Measurements from ENCODE around the gene CGB5.
"Not testable (repeated sequence)": the region's sequence is repeated elsewhere in the genome, so short reads cannot be mapped to it uniquely, and the experiment has no call there.

Gene CGB5

DNA sequence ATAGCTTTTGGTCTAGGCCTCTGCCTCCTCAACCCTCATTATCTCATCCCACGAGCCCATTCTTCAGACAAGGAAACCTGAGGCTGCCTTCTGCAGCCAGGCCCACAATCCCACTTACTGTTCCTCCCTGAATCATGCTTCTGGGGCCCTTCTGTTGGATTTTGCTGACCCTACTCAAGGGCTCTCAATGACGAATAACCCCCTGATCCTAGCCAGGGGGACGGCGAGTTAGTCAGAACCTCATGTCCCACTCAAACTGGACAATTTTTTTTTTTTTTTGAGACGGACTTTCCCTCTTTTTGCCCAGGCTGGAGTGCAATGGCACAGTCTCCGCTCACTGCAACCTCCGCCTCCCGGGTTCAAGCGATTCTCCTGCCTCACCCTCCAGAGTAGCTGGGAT lies 21.5 kb upstream of the CGB5 start:
- no peak for DNase-seq

DNA sequence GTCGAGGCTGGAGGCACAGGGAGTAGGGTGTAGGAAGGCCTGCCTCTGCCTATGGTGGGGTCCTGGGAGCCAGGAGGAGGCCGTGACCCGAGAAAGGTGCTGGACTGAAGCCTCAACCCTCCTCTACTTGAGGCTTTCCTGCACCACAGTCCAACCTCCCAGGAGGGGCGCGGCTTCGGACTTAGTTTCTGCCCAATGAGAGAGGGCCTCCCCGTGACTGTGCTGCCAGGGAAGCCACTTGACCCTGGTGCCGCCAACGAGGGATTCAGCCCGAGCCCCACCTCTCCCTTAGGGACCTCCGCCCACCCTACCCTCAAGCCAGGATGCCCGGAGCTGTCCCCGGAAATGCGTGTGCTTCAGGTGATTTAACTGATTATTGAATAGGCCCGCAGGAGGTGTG lies 19.4 kb upstream of the CGB5 start, which contains the start of gene CGB3:
CGB3 (minus strand) TSS at position 101 of the 400 bp plus-strand sequence. CDS start 362 bp downstream, outside the sequence.
- not testable (repeated sequence) for DNase-seq

- not testable (repeated sequence) for DNase-seq
Measured at GRCh38 chr19:49025088-49025487, 18.6 kb upstream of the CGB5 start.

- not testable (repeated sequence) for DNase-seq
Measured at GRCh38 chr19:49025599-49025998, 18.0 kb upstream of the CGB5 start.

DNA sequence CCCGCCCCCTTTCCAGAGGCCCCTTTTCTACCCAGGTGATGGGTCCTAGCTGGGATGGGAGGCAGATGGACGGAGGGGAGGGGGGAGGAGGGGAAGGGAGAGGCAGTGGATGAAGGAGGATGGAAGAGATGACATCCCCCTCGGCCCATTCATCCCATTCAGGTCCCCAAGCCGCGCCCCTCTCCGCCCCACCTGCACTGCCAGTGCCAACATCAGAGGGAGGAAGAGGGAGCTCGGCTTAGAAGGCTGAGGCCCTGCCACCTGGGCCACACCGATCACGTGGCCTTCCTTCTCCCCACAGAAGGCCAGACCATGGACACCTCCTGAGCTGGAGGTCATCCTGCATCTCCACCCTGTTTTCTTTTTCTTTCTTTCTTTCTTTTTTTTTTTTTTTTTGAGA lies 15.0 kb upstream of the CGB5 start:
- not testable (repeated sequence) for DNase-seq

- DNase-seq: not testable (repeated sequence)
Measured at GRCh38 chr19:49029749-49030148, 13.9 kb upstream of the CGB5 start.

DNA sequence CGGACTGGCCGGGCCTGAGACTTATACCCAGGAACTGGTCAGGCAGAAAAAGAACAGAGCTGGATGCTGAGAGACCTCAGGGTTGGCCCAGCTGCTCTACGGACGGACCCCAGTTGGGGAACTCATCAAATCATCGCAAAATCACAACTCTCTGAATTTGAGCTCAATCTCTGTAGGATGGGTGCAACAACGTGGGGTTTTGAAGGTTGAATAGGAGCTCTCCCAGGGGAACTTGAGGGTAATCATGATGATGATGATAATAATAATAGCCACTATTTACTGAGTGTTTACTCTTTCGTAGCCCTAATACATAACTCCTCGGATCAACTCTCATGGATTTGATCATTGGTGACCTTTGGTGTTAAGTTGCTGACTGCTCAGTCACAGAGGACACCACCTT lies 13.3 kb upstream of the CGB5 start:
- not testable (repeated sequence) for DNase-seq

GRCh38 chr19:49031642-49032301 lies 11.9 kb upstream of the CGB5 start, which contains the start of gene CGB2:
Gene CGB2 (plus strand): TSS chr19:49031890. CDS start chr19:49032096, 206 bp downstream.
- peak; percentile 58 to 81 for DNase-seq

DNA sequence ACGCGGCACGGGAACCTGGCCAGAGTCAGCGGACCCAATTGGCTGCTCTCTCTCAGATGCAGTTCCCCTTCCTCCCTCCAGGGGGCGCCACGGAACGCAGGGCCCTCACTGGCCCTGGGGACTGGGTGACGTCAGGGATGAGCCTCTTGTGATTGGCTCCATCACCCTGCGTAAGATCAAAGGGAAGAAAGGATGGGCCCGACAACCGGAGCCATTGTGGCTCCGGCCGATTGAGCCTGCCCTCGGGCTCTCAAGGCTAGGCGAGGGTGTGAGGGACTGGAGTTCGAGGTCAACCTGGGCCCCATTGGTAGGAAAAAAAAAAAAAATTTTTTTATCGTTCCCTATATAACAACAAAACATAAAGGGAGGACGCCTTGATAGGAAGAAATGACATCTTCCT lies 6.8 kb upstream of the CGB5 start, which contains the start of gene CGB1:
CGB1 (minus strand) TSS at position 81 of the 400 bp plus-strand sequence. CDS start 184 bp downstream, outside the sequence.
- DNase-seq: peak; percentile 43 to 65

GRCh38 chr19:49038111-49038510 lies 5.5 kb upstream of the CGB5 start:
- DNase-seq: not testable (repeated sequence)

- not testable (repeated sequence) for DNase-seq
Measured at GRCh38 chr19:49038557-49039276, 4.9 kb upstream of the CGB5 start.

DNA sequence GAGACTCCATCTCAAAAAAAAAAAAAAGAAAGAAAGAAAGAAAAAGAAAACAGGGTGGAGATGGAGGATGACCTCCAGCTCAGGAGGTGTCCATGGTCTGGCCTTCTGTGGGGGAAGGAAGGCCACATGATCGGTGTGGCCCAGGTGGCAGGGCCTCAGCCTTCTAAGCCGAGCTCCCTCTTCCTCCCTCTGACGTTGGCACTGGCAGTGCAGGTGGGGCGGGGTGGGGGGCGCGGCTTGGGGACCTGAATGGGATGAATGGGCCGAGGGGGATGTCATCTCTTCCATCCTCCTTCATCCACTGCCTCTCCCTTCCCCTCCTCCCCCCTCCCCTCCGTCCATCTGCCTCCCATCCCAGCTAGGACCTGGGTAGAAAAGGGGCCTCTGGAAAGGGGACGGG lies 3.9 kb upstream of the CGB5 start:
- DNase-seq: not testable (repeated sequence)

DNA sequence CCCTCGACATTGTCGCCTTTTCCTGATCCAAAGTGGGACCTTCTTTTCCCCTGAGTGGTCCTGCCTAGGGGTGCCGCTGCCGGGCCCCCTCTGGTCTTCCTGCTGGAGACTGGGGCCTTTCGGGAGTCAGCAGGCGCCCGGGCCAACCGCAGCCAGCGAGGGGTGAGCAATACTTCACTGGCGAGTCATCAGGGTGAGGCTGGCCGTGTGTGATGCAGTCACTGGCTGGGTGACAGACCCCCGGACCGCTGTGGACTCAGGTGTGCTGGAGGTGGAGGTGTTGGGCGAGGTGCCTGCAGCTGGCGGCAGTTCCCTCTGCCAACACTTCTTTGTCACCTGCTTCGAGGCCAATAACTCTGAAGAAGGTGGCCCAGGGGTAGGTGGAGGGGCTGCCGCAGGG lies 1.5 kb upstream of the CGB5 start:
- no peak for DNase-seq

DNA sequence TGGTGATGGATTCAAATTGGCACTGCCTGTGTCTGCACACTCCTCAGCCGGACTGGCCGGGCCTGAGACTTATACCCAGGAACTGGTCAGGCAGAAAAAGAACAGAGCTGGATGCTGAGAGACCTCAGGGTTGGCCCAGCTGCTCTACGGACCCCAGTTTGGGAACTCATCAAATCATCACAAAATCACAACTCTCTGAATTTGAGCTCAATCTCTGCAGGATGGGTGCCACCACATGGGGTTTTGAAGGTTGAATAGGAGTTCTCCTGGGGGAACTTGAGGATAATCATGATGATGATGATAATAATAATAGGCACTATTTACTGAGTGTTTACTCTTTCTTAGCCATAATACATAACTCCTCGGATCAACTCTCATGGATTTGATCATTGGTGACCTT lies 982 bp upstream of the CGB5 start:
- not testable (repeated sequence) for DNase-seq

- not testable (repeated sequence) for DNase-seq
Measured at GRCh38 chr19:49049011-49049410, 5.4 kb downstream of the CGB5 start, which contains the start of gene CGB8. Gene CGB8 (minus strand): TSS chr19:49049111. CDS start chr19:49048739, 372 bp downstream.

- not testable (repeated sequence) for DNase-seq
Measured at GRCh38 chr19:49049834-49050233, 6.2 kb downstream of the CGB5 start.

- DNase-seq: not testable (repeated sequence)
Measured at GRCh38 chr19:49050376-49051033, 6.9 kb downstream of the CGB5 start.

- DNase-seq: peak; percentile 61 to 64
Measured at GRCh38 chr19:49056101-49056901, 12.7 kb downstream of the CGB5 start.

GRCh38 chr19:49056902-49057596 lies 13.4 kb downstream of the CGB5 start:
- DNase-seq: not testable (repeated sequence)

DNA sequence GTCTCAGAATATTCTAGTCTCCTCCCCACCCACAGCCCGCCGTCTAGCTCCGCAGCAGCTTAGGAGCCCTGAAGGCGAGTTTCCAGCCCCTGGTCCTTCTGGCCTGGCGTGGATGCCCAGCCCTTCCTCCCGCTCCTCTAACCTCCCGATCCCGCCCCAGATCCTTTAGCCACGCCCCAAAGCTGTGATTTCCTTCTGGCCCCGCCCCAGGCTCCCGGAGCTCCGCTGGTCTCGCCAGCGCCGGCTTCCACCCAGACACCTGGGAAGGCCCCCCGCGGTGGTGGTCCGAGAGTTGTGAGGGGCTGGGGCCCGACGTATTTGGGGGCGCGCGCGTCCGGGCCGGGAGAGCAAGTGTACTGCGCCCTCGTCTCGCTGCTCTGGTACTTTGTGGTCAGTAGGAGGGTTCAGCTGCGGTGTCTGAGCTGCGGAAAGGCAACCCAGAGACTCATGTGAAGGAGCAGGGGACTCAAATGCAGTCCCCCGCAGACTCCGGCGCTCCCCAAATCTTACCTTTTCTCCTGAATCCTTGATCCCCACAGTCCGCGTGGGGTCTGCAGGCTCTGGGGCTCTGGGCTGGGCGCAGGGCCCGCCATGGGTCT lies 14.1 kb downstream of the CGB5 start, which contains the start of gene CGB7:
CGB7 (minus strand) TSS at position 114 of the 599 bp plus-strand sequence. CDS start 2,374 bp downstream, outside the sequence.
- DNase-seq: peak; percentile 48 to 62

GRCh38 chr19:49058562-49058961 lies 14.9 kb downstream of the CGB5 start:
- DNase-seq: peak in 1 of 2 donors; percentile 48
